ENCODE data around the gene RPS14. TPM values are rescaled to one million over a fixed set of nuclear protein-coding genes. Genes with fewer than 3 reads are reported as not detected.

RPS14 gene
- total RNA-seq, 1 donor from 2014 or later, result 3,639 TPM

DNA sequence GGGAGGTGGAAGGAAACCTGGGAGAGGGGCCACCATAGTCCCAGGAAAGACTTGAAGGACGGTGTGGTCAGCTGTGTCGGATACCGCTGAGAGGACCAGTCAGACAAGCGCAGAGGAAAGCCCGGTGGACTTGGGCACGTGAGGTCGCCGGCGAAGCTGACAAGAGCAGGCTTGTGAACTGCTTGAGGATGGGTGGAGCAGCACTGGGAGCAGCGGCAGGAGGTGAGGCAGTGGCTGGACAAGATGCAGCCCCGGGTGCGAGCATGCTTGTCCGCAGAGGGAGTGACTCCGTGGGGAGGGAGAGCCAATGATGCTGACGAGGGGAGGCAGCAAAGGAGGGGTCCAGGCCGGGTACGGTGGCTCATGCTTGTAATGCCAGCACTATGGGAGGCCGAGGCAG, 18.5 kb downstream of the RPS14 start:
- H3K4me3 Mint-ChIP-seq, result no peak overlapping the region
- Histone ChIP-seq H3K9ac (no peak overlapping the region), H3K27ac (no peak overlapping the region), H3K4me3 (no peak overlapping the region), H3K79me2 (ENCODE audit: low read depth) (no peaks in the 10 kb centered on the region), H3F3A (ENCODE audit: low read depth) (peaks cover 10% of the 10 kb centered on the region), H3K36me3 (no peaks in the 10 kb centered on the region), H4K20me1 (ENCODE audit: low read depth) (no peaks in the 10 kb centered on the region), H2AFZ (replicated peaks) (no peak overlapping the region), H3K27me3 (no peaks in the 10 kb centered on the region), H3K4me2 (no peak overlapping the region), H3K9me3 (ENCODE audit: low read depth) (no peaks in the 10 kb centered on the region), H3K4me1 (no peaks in the 10 kb centered on the region)
- no peak overlapping the region for H3K27ac Mint-ChIP-seq
- TF ChIP-seq EZH2 (IDR thresholded peaks at IDR 0.05), result no peak
- TF ChIP-seq, protein P1, sequence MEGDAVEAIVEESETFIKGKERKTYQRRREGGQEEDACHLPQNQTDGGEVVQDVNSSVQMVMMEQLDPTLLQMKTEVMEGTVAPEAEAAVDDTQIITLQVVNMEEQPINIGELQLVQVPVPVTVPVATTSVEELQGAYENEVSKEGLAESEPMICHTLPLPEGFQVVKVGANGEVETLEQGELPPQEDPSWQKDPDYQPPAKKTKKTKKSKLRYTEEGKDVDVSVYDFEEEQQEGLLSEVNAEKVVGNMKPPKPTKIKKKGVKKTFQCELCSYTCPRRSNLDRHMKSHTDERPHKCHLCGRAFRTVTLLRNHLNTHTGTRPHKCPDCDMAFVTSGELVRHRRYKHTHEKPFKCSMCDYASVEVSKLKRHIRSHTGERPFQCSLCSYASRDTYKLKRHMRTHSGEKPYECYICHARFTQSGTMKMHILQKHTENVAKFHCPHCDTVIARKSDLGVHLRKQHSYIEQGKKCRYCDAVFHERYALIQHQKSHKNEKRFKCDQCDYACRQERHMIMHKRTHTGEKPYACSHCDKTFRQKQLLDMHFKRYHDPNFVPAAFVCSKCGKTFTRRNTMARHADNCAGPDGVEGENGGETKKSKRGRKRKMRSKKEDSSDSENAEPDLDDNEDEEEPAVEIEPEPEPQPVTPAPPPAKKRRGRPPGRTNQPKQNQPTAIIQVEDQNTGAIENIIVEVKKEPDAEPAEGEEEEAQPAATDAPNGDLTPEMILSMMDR (IDR thresholded peaks at IDR 0.05), result no peak
- TF ChIP-seq EZH2phosphoT487 (IDR thresholded peaks at IDR 0.05), result no peak
- no peaks in the 10 kb centered on the region for H3K9me3 Mint-ChIP-seq
- no peak for DNase-seq (ENCODE audit: low spot score)
- peaks cover 30% of the 10 kb centered on the region for H3K4me1 Mint-ChIP-seq
- H3K27me3 Mint-ChIP-seq (ENCODE audit: insufficient read depth, low read depth), result peaks cover 18% of the 10 kb centered on the region
- H3K36me3 Mint-ChIP-seq, result no peaks in the 10 kb centered on the region

DNA sequence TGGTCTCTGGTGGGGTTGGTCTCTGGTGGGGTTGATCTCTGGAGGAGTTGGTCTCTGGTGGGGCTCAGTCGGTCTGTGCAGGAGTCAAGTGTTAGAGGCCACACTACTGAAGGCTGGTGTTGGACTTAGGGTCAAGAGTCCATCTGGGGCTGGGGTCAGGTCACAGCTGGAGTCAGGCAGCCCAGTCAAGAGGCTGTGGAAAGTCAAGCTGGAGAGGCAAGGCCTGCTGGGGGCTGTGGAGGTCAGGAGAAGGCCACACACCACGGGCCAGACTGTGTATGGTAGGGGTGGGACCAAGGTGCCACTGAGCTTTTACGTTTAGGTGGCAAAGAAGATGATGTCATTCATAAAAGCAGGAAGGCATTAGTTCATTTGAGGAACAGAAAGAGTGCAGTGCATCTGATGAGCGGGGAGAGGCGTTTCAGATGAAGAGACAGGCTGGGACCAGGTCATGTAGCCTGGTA, 20.1 kb downstream of the RPS14 start:
- TF ChIP-seq EZH2 (IDR thresholded peaks at IDR 0.05) (no peak), EZH2phosphoT487 (IDR thresholded peaks at IDR 0.05) (no peak)
- TF ChIP-seq, protein P1 (IDR thresholded peaks at IDR 0.05), result no peak
- Mint-ChIP-seq H3K9me3 (no peaks in the 10 kb centered on the region), H3K4me3 (no peak overlapping the region), H3K4me1 (peaks cover 26% of the 10 kb centered on the region), H3K36me3 (no peaks in the 10 kb centered on the region), H3K27ac (peak overlapping the region; percentile 12), H3K27me3 (ENCODE audit: insufficient read depth, low read depth) (peaks cover 16% of the 10 kb centered on the region)
- no peak overlapping the region for H3K4me3 ChIP-seq
- H3K79me2 ChIP-seq (ENCODE audit: low read depth), result no peaks in the 10 kb centered on the region
- H3F3A ChIP-seq (ENCODE audit: low read depth), result peaks cover 10% of the 10 kb centered on the region
- H3K27ac ChIP-seq, result no peak overlapping the region
- no peaks in the 10 kb centered on the region for H3K36me3 ChIP-seq
- no peaks in the 10 kb centered on the region for H3K9me3 ChIP-seq (ENCODE audit: low read depth)
- no peak overlapping the region for H3K4me2 ChIP-seq
- H4K20me1 ChIP-seq (ENCODE audit: low read depth), result no peaks in the 10 kb centered on the region
- no peak for DNase-seq (ENCODE audit: low spot score)
- no peaks in the 10 kb centered on the region for H3K27me3 ChIP-seq
- no peak overlapping the region for H2AFZ ChIP-seq (replicated peaks)
- no peaks in the 10 kb centered on the region for H3K4me1 ChIP-seq
- no peak overlapping the region for H3K9ac ChIP-seq

DNA sequence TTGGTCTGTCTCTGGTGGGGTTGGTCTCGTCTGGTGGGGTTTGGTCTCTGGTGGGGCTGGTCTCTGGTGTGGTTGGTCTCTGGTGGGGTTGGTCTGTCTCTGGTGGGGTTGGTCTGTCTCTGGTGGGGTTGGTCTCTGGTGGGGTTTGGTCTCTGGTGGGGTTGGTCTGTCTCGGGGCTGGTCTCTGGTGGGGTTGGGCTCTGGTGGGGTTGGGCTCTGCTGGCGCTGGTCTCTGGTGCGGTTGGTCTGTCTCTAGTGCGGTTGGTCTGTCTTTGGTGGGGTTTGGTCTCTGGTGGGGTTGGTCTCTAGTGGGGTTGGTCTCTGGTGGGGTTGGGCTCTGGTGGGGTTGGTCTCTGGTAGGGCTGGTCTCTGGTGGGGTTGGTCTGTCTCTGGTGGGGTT, 20.6 kb downstream of the RPS14 start:
- H3K27ac ChIP-seq, result no peak overlapping the region
- peaks cover 10% of the 10 kb centered on the region for H3F3A ChIP-seq (ENCODE audit: low read depth)
- DNase-seq (ENCODE audit: low spot score), result no peak
- Mint-ChIP-seq H3K27ac (peak overlapping the region; percentile 64), H3K27me3 (ENCODE audit: insufficient read depth, low read depth) (peaks cover 16% of the 10 kb centered on the region), H3K4me3 (no peak overlapping the region), H3K9me3 (no peaks in the 10 kb centered on the region), H3K36me3 (no peaks in the 10 kb centered on the region), H3K4me1 (peaks cover 26% of the 10 kb centered on the region)
- no peaks in the 10 kb centered on the region for H3K4me1 ChIP-seq
- H3K9ac ChIP-seq, result no peak overlapping the region
- no peak overlapping the region for H3K4me2 ChIP-seq
- no peaks in the 10 kb centered on the region for H4K20me1 ChIP-seq (ENCODE audit: low read depth)
- H3K27me3 ChIP-seq, result no peaks in the 10 kb centered on the region
- H3K79me2 ChIP-seq (ENCODE audit: low read depth), result no peaks in the 10 kb centered on the region
- no peaks in the 10 kb centered on the region for H3K9me3 ChIP-seq (ENCODE audit: low read depth)
- TF ChIP-seq EZH2phosphoT487 (IDR thresholded peaks at IDR 0.05), result no peak
- TF ChIP-seq EZH2 (IDR thresholded peaks at IDR 0.05), result no peak
- TF ChIP-seq, protein P1 (IDR thresholded peaks at IDR 0.05), result no peak
- H2AFZ ChIP-seq (replicated peaks), result no peak overlapping the region
- no peak overlapping the region for H3K4me3 ChIP-seq
- H3K36me3 ChIP-seq, result no peaks in the 10 kb centered on the region
